ENCODE results near the gene NIP7.

- TF ChIP-seq CTCF (IDR thresholded peaks at IDR 0.05; ENCODE audit: low read length) (no peak), EZH2 (IDR thresholded peaks at IDR 0.05; ENCODE audit: borderline replicate concordance, low read length) (no peak)
These were observed 26.3 kb downstream of the NIP7 start for GRCh38 chr16:69365901-69366300.
